ENCODE results near the gene ITGA3. TPM values are rescaled to one million over a fixed set of nuclear protein-coding genes. Genes with fewer than 3 reads are reported as not detected.

Gene ITGA3
- total RNA-seq, 1 experiment from 2014 or later = 1.4 TPM

- ChIA-PET POLR2A (ENCODE audit: low non-redundant PET) (no interaction called here), CTCF (no interaction called here)
- TF ChIP-seq CTCF (conservative IDR thresholded peaks at IDR 0.05; ENCODE audit: low read depth, low read length) = no peak
- TF ChIP-seq EZH2 (IDR thresholded peaks at IDR 0.05; ENCODE audit: borderline replicate concordance, low read depth, low read length, poor library complexity, severe bottlenecking) = no peak
- Histone ChIP-seq H3K4me1 (ENCODE audit: insufficient read depth, low read length, poor library complexity, severe bottlenecking) (no peaks in the 10 kb centered on the region), H3K27ac (ENCODE audit: low read depth, low read length, poor library complexity, severe bottlenecking) (no peak overlapping the region), H3K4me3 (ENCODE audit: low read depth, low read length, poor library complexity, severe bottlenecking) (no peak overlapping the region), H3K27me3 (replicated peaks; ENCODE audit: insufficient read depth, low read depth, low read length, poor library complexity) (no peaks in the 10 kb centered on the region), H3K36me3 (ENCODE audit: insufficient read depth, low read length, poor library complexity, severe bottlenecking) (no peaks in the 10 kb centered on the region), H3K9me3 (ENCODE audit: low read depth, low read length, poor library complexity, severe bottlenecking) (peaks cover 10% of the 10 kb centered on the region)
- intact Hi-C loops (cut with micrococcal nuclease; ENCODE audit: unreplicated experiment) = no loop called here
- no peak for DNase-seq (ENCODE audit: low spot score)
- no TSS peak for BruUV-seq (replicated peaks)
Observed at GRCh38 chr17:50020841-50021599, 34.9 kb upstream of the ITGA3 start.

- intact Hi-C loops (cut with micrococcal nuclease; ENCODE audit: unreplicated experiment) = no loop called here
Observed at GRCh38 chr17:50021681-50022370, 34.1 kb upstream of the ITGA3 start.

More at GRCh38 chr17:50021681-50022370, 34.1 kb upstream of the ITGA3 start:
- no peaks in the 10 kb centered on the region for H3K36me3 ChIP-seq (ENCODE audit: insufficient read depth, low read length, poor library complexity, severe bottlenecking)
- no peak overlapping the region for H3K27ac ChIP-seq (ENCODE audit: low read depth, low read length, poor library complexity, severe bottlenecking)
- H3K4me1 ChIP-seq (ENCODE audit: insufficient read depth, low read length, poor library complexity, severe bottlenecking) = no peaks in the 10 kb centered on the region
- no TSS peak for BruUV-seq (replicated peaks)
- TF ChIP-seq EZH2 (IDR thresholded peaks at IDR 0.05; ENCODE audit: borderline replicate concordance, low read depth, low read length, poor library complexity, severe bottlenecking) = no peak
- no peak for TF ChIP-seq CTCF (conservative IDR thresholded peaks at IDR 0.05; ENCODE audit: low read depth, low read length)
- no peaks in the 10 kb centered on the region for H3K27me3 ChIP-seq (replicated peaks; ENCODE audit: insufficient read depth, low read depth, low read length, poor library complexity)
- ChIA-PET POLR2A (ENCODE audit: low non-redundant PET) (no interaction called here), CTCF (no interaction called here)
- H3K9me3 ChIP-seq (ENCODE audit: low read depth, low read length, poor library complexity, severe bottlenecking) = peaks cover 10% of the 10 kb centered on the region
- no peak overlapping the region for H3K4me3 ChIP-seq (ENCODE audit: low read depth, low read length, poor library complexity, severe bottlenecking)
- no peak for DNase-seq (ENCODE audit: low spot score)

Measured in A673 (cell line).